ENCODE measurements around the gene DAZAP1.

- TF ChIP-seq EZH2phosphoT487 (IDR thresholded peaks at IDR 0.05; ENCODE audit: insufficient read depth, low read depth) (no peak), EZH2 (IDR thresholded peaks at IDR 0.05; ENCODE audit: insufficient read depth, poor library complexity, severe bottlenecking) (no peak)
Observed at GRCh38 chr19:1435378-1435989, 28.1 kb downstream of the DAZAP1 start.
